ENCODE measurements around the gene CLCC1. TPM values are rescaled to one million over a fixed set of nuclear protein-coding genes. Genes with fewer than 3 reads are reported as not detected.

Gene CLCC1, protein sequence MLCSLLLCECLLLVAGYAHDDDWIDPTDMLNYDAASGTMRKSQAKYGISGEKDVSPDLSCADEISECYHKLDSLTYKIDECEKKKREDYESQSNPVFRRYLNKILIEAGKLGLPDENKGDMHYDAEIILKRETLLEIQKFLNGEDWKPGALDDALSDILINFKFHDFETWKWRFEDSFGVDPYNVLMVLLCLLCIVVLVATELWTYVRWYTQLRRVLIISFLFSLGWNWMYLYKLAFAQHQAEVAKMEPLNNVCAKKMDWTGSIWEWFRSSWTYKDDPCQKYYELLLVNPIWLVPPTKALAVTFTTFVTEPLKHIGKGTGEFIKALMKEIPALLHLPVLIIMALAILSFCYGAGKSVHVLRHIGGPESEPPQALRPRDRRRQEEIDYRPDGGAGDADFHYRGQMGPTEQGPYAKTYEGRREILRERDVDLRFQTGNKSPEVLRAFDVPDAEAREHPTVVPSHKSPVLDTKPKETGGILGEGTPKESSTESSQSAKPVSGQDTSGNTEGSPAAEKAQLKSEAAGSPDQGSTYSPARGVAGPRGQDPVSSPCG
- 15.5 and 16.3 TPM in 2 replicates for total RNA-seq

DNA sequence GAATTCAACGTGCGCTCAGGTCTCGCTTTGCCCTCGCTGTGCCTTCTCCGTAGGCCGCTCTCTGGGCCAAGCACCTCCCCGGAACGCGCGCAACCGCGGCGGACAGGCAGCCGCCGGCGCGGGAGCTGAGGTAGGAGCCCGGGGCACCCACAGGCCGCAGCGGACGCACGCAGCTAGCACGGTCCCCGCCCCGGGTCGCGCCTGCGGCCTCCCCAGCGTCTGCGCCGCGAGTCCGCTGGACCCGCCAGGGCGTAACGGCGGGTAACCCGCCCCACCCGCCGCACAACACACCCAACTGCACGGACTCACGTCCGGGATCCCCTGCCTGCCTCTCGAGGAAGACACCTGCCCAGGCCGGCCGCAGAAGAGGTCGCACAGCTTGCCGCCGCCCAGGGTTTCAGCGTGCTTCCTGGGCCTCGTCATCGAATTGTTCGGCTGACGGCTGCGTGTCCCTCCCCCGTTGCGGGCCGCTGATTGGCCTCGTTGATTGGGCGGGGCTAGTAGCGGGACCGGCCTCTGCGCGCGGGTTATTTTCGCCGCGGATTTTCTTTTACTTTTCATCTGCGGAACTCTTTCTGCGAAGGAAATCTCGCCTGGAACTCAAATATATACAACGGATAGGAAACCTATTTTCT lies at the start of gene CLCC1:
CLCC1 (minus strand) TSS at position 433 of the 635 bp plus-strand sequence. CDS start 13,047 bp downstream, outside the sequence.

Other genes starting within 250 kb of the CLCC1 start
- gene STXBP3, start 216.8 kb downstream of the CLCC1 start, total RNA-seq: 25.5 and 28.3 TPM in 2 replicates
- gene AKNAD1, start 106.4 kb downstream of the CLCC1 start, total RNA-seq: 0.78 TPM in 1 of 2 replicates, not detected in the other
- 21.1 and 31.3 TPM in 2 replicates for gene GPSM2, start 86.5 kb downstream of the CLCC1 start, total RNA-seq
- gene WDR47, start 78.6 kb upstream of the CLCC1 start, total RNA-seq: 7.7 and 10.2 TPM in 2 replicates
- 37.8 and 39.0 TPM in 2 replicates for gene TAF13, start 112.5 kb upstream of the CLCC1 start, total RNA-seq
- 21.1 and 25.4 TPM in 2 replicates for gene TMEM167B, start 127.3 kb upstream of the CLCC1 start, total RNA-seq
- 0.13 and 0.48 TPM in 2 replicates for gene ELAPOR1, start 150.6 kb upstream of the CLCC1 start, total RNA-seq

All from epithelial cell of alveolus of lung (primary cell).